HEK293T (cell line): ENCODE results near the gene DET1.

Source experiments
- ARNT ChIP-seq: fragments of 450-650 bp; IDR thresholded peaks from 2 replicates; pipeline ENCODE4 v1.6.1; 2017; ENCODE audit warnings: mild to moderate bottlenecking
- SP1 ChIP-seq: fragments of 450-650 bp; IDR thresholded peaks from 2 replicates; pipeline ENCODE4 v1.6.1; 2017
- TARDBP ChIP-seq: fragments of 450-650 bp; IDR thresholded peaks from 2 replicates; pipeline ENCODE4 v1.6.1; 2016
- ZNF384 ChIP-seq: fragments of 450-650 bp; IDR thresholded peaks from 2 replicates; pipeline ENCODE4 v1.6.1; 2016

DNA sequence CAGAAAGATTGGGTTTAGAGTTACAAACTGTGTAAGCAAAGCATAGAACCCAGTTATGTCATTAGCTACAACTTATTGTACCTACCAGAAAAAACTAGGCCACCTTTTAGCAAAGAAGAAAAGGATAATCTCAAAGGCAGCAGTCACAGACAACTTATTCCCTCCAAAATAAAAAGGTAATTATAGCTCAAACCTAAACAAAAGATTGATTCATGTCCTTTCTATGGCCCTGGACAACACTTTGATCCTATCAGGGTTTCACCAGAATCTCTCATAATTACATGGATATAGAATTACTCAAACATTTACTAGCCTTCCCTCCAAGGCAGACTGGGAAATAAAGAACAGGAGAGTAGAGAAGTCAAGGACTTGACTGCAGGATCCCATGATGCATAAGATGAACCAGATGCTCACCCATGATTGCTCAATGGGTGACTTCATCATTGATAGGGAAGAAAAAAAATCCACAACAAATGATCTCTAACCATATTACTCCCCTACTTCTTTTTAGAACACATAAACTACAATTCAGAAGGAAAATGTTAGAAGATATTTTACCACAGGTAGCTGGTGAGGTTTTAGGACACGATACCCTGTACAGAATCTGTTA lies 17.4 kb downstream of the DET1 start:
- TF ChIP-seq ZNF384 = no peak
- TF ChIP-seq TARDBP = no peak
- no peak for TF ChIP-seq ARNT
- TF ChIP-seq SP1 = no peak
